ENCODE results near the gene MAD1L1.

The MAD1L1 gene

DNA sequence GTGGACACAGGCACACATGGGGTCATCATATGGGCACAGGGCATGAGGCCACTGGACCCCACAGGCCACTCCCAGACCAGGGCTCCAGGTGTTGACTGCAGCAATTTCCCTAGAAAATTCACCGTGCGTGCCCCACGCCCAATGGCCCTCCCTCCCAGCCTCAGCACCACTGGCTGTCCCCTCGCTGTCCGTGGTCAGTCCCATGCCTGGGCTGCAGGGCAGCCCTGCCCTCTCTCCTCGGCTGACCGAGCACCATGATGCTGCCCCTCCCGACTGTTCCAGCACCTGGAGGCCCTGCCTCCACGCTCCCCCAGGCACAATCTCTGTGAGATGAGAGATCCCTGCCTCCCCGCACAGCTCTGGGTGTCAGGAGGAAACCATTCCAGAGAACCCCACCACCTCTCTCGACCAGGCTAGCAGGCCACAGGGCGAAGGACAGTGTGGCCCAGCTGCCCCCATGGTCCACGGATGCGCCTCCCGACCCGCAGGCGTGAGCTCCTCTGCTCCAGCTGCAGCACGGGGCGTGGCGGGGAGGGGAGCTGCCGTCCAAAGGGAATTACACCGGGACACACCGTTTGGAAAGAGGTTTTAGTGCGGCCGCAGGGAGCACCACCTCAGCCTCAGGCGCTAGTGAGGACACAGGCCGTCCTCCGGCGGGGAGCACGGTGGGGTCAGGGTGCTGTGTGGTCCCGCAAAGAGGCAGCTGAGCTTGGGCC, 21.8 kb upstream of the MAD1L1 start:
- no peak overlapping the region for H3K4me3 ChIP-seq (replicated peaks; ENCODE audit: low read depth, low read length)
- DNase-seq (ENCODE audit: extremely low read depth, low read depth), result no peak
- TF ChIP-seq, protein P1, sequence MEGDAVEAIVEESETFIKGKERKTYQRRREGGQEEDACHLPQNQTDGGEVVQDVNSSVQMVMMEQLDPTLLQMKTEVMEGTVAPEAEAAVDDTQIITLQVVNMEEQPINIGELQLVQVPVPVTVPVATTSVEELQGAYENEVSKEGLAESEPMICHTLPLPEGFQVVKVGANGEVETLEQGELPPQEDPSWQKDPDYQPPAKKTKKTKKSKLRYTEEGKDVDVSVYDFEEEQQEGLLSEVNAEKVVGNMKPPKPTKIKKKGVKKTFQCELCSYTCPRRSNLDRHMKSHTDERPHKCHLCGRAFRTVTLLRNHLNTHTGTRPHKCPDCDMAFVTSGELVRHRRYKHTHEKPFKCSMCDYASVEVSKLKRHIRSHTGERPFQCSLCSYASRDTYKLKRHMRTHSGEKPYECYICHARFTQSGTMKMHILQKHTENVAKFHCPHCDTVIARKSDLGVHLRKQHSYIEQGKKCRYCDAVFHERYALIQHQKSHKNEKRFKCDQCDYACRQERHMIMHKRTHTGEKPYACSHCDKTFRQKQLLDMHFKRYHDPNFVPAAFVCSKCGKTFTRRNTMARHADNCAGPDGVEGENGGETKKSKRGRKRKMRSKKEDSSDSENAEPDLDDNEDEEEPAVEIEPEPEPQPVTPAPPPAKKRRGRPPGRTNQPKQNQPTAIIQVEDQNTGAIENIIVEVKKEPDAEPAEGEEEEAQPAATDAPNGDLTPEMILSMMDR (IDR thresholded peaks at IDR 0.05; ENCODE audit: low read depth, low read length, missing control alignments), result no peak

DNA sequence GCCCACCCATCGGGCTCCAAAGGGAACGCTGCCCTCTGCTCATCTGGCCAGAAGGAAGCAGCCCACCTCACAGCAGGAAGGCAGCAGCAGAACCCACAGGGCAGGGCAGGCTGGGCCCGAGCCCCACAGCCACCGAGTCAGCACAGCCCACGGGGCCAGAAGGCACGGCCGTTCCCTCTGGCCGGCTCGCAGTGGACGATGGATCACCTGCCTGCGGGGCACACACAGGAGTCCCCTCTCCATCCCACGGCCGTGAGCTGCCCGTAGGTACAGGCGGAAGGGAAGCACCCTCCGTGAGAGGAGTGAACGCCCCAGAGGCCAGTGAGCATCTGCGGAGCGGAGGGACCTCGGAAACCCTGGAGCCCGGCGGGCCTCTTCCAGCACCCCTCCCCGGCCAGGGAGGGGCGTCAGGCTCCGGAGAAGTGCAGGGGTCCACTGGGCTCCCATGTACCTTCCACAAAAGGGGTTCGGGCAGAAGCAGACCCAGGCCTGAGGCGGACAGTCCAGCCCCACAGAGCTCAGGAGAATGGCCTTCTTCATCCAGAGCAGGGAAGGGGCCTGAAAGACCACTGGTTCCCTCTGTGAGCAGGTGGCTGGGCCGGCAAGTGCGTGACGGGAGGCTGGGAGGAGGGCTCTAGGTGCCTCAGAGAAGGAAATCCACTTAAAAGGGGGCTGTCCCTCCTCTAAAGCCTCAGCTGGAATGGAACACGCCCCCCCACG, 20.9 kb upstream of the MAD1L1 start:
- TF ChIP-seq, protein P1 (IDR thresholded peaks at IDR 0.05; ENCODE audit: low read depth, low read length, missing control alignments), result no peak
- no peak overlapping the region for H3K4me3 ChIP-seq (replicated peaks; ENCODE audit: low read depth, low read length)
- DNase-seq (ENCODE audit: extremely low read depth, low read depth), result no peak

DNA sequence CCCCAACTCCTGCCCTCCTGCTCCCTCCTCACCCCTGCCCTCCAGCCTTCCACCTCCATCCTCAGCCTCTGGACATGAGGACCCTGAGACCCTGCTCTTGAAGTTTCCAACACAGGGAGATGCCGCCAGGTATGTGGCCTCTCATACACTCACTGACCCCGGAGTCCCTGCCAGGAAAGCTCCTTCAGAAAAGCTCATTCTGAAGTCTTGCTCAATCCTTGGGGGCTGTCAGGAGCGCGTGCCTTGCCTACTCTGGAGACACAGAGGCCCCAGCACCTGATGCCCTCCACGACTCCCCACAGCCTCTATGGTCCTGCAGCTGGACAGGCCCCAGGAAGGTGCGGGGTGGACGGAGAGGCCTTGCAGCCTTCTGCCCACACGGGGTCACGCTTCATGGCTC, 20.3 kb upstream of the MAD1L1 start:
- H3K4me3 ChIP-seq (replicated peaks; ENCODE audit: low read depth, low read length), result no peak overlapping the region
- no peak for DNase-seq (ENCODE audit: extremely low read depth, low read depth)
- TF ChIP-seq, protein P1 (IDR thresholded peaks at IDR 0.05; ENCODE audit: low read depth, low read length, missing control alignments), result no peak

DNA sequence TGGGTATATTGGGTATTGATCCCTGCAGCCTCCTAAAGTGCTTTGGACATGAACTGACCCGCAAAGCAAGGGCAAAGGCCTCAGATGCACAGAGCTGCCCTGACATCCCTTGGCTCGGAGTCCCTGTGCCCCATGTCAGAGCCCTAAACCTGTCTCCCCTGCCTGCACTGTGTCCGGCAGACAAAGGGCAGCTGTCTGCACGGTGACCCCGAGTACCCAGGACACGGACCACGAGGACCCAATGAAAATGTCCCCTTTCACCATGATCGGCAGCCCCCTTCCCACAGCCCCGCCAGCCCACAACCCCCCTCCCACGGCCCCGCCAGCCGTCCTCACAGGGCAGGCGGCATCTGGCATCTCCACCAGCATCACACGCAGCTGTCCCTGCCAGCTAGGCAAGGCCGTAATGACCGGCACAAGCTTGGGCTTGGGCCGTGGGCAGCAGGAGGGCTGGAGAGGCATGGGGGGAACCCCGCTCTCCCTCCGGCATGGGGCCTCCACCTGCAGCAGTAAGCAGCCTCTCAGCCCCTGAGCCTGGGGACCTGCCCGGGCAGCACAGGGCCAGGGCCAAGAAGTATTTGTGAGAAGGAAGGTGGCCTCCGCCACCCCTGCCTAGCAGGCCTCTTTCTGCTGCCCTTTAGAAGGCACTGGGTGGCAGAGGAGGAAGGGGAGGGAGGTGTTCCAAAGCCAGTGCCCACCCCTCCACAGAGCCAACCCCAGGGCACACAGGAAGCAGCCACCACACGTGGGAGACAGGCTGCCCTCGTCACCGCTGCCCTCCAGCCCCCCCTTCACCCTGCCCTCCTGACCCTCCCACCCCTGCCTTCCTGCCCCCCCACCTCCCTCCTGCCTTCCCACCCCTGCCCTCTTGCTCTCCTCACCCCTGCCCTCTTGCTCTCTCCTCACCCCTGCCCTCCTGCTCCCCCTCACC, 19.4 kb upstream of the MAD1L1 start:
- H3K4me3 ChIP-seq (replicated peaks; ENCODE audit: low read depth, low read length), result no peak overlapping the region
- TF ChIP-seq, protein P1 (IDR thresholded peaks at IDR 0.05; ENCODE audit: low read depth, low read length, missing control alignments), result no peak
- DNase-seq (ENCODE audit: extremely low read depth, low read depth), result no peak

DNA sequence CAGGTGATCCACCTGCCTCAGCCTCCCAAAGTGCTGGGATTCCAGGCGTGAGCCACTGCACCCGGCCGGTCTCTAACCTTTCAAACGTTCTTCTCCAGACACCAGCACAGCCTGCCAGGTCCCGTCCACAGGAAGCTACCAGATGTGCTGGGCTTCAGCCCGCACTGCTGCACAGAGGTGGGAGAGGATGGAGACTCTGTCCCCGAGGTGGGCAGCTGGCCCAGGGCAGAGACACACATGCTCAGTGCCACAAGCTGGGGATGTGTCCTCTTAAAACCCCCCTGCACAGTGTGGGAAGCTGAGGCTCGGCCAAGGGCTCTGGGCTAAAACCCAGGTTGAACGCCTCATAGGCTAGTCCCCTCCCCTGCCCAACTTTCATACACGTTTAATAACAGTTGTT, 18.6 kb upstream of the MAD1L1 start:
- no peak for DNase-seq (ENCODE audit: extremely low read depth, low read depth)
- H3K4me3 ChIP-seq (replicated peaks; ENCODE audit: low read depth, low read length), result no peak overlapping the region
- TF ChIP-seq, protein P1 (IDR thresholded peaks at IDR 0.05; ENCODE audit: low read depth, low read length, missing control alignments), result no peak

DNA sequence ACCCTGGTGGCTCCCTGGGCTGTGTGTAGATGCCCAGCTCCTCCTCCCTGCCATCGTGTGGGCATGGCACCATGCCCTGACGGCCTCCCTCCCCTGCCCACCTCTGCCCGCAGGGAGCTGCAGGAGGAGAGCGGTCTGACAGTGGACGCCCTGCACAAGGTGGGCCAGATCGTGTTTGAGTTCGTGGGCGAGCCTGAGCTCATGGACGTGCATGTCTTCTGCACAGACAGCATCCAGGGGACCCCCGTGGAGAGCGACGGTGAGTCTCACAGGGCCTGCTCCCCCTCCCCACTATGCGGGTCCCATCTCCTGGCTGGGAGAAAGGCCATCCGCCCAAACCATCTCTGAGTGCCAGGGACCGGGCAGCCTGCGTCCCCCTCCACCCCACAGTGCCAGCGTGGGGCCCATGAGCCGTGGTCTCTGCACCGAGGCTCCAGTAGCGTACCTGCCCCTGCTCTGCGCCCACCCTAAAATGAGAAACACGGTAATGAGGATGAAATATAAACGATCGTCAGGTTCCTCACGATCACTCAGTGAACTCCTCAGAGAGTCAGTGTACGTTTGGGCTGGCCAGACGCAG, 17.1 kb upstream of the MAD1L1 start:
- DNase-seq (ENCODE audit: extremely low read depth, low read depth), result no peak
- TF ChIP-seq, protein P1 (IDR thresholded peaks at IDR 0.05; ENCODE audit: low read depth, low read length, missing control alignments), result no peak
- H3K4me3 ChIP-seq (replicated peaks; ENCODE audit: low read depth, low read length), result no peak overlapping the region

Data from HFF-Myc (cell line).